Measurements from ENCODE around the gene GABPB1. TPM values are rescaled to one million over a fixed set of nuclear protein-coding genes. Genes with fewer than 3 reads are reported as not detected.

The GABPB1 gene
- total RNA-seq, 6 experiments from 2014 or later: 5.4 to 10.5 (median 9.4) TPM

DNA sequence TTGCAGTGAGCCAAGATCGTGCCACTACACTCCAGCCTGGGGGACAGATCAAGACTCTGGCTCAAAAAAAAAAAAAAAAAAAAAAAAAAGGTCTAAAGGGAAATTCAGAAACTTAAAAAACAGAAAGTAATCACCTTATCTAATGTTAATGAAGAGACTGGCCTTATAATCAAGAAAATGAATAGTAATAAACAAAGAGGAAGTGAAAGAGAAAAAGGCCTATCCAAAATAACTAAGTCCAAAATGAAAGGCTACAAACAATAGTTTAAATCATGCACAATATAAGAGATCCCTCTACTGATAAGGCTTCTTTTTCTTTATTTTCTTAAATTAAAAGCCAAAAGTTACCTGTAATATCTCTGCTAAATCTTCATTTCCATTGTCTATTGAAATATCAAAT is 52.4 kb downstream of the GABPB1 start:
- no peak for TF ChIP-seq CTCF (IDR thresholded peaks at IDR 0.05)
- no peak for TF ChIP-seq POLR2A (IDR thresholded peaks at IDR 0.05)
- 88% methylated on average over 1 of the region's 1 CpG for WGBS (ENCODE audit: insufficient coverage, low coverage, low lambda C conversion rate, missing lambda C conversion rate)
- H3K27ac ChIP-seq: no peak overlapping the region
- no peaks in the 10 kb centered on the region for H3K9me3 ChIP-seq
- no peak overlapping the region for H3K4me3 ChIP-seq
- H3K4me1 ChIP-seq: no peaks in the 10 kb centered on the region
- intact Hi-C loops (cut with DNase I): no loop called here
- H3K36me3 ChIP-seq: peaks cover 0 to 31% (median 4%) of the 10 kb centered on the region in 4 donors
- DNase-seq (no peak), ATAC-seq (no peak)
- no peaks in the 10 kb centered on the region for H3K27me3 ChIP-seq

GRCh38 chr15:50298340-50298739 is 56.7 kb downstream of the GABPB1 start:
- 100% methylated on average over 2 of the region's 2 CpGs for WGBS (ENCODE audit: insufficient coverage, low coverage, low lambda C conversion rate, missing lambda C conversion rate)
- TF ChIP-seq CTCF (IDR thresholded peaks at IDR 0.05): no peak
- no peak for TF ChIP-seq POLR2A (IDR thresholded peaks at IDR 0.05)
- no peaks in the 10 kb centered on the region for H3K9me3 ChIP-seq
- DNase-seq (no peak), ATAC-seq (no peak)
- no peak overlapping the region for H3K4me3 ChIP-seq
- intact Hi-C loops (cut with DNase I): no loop called here
- peaks cover 0 to 31% (median 7%) of the 10 kb centered on the region in 4 donors for H3K36me3 ChIP-seq
- H3K27me3 ChIP-seq: no peaks in the 10 kb centered on the region
- H3K4me1 ChIP-seq: no peaks in the 10 kb centered on the region
- H3K27ac ChIP-seq: no peak overlapping the region

DNA sequence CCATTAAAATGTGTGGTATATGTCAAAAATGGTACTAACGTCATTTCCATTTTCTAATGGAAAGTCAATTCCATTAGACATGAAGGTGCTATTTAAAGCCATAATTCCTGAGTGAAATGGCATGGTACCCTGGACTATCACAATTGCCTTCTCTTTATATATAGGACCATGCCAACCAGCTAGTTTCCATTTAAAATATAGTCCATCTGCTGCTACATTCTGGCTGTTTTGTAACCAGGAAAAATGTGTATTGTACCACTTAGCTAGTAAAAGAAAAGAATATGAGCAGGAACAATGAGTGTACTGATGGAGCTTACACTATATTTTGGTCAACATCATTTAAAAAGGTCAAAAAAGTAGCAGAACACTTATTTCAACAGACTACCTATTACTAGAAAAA is 59.0 kb downstream of the GABPB1 start:
- DNase-seq (no peak), ATAC-seq (no peak)
- Histone ChIP-seq H3K27me3 (no peaks in the 10 kb centered on the region), H3K27ac (no peak overlapping the region), H3K9me3 (no peaks in the 10 kb centered on the region), H3K4me1 (no peaks in the 10 kb centered on the region), H3K4me3 (no peak overlapping the region), H3K36me3 (peaks cover 0 to 13% (median 5%) of the 10 kb centered on the region in 4 donors)
- WGBS (ENCODE audit: insufficient coverage, low coverage, low lambda C conversion rate, missing lambda C conversion rate): 93% methylated on average over 1 of the region's 1 CpG
- intact Hi-C loops (cut with DNase I): no loop called here
- TF ChIP-seq CTCF (IDR thresholded peaks at IDR 0.05) (no peak), POLR2A (IDR thresholded peaks at IDR 0.05) (no peak)

DNA sequence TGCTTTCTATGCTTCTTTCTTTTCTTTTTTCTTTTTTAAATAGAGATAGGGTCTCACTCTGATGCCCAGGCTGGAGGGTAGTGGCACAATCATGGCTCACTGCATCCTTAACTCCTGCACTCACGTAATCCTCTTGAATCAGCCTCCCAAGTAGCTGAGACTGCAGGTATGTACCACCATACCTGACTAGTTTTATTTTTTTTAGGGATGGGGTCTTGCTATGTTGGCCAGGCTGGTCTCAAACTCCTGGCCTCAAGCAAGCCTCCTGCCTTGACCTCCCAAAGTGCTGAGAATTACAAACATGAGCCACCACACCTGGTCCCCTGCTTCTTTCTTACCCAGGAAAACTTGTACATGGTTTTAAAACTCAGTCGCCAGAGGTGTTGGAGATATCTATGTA is 65.2 kb downstream of the GABPB1 start:
- Histone ChIP-seq H3K27ac (no peak overlapping the region), H3K9me3 (no peaks in the 10 kb centered on the region), H3K4me3 (no peak overlapping the region), H3K4me1 (no peaks in the 10 kb centered on the region), H3K27me3 (no peaks in the 10 kb centered on the region), H3K36me3 (peaks cover 0 to 8% (median 0%) of the 10 kb centered on the region in 4 donors)
- no peak for ATAC-seq
- DNase-seq: no peak
- 96% methylated on average over 2 of the region's 2 CpGs for WGBS (ENCODE audit: insufficient coverage, low coverage, low lambda C conversion rate, missing lambda C conversion rate)
- intact Hi-C loops (cut with DNase I): no loop called here
- TF ChIP-seq POLR2A (IDR thresholded peaks at IDR 0.05) (no peak), CTCF (IDR thresholded peaks at IDR 0.05) (no peak)
